Tibial nerve (tissue), 4 donors: ENCODE measurements around the gene TMEM82.

Source experiments
- EP300 ChIP-seq, 2 donors: sonication (generic); formaldehyde crosslinking; IDR thresholded peaks; one replicate each; pipeline ENCODE4 v1.6.1; 2017; ENCODE audit warnings: antibody characterized with exemption in 2 of 2, mild to moderate bottlenecking in 1 of 2
- TF ChIP-seq, protein P1 (sequence below), 5 experiments: fragments of 200-600 bp in 3 of 5; fragments of 450-650 bp in 2 of 5; sonication (generic) in 3 of 5; IDR thresholded peaks; one replicate each; pipeline ENCODE4 v1.5.1; 2016 to 2019; ENCODE audit warnings: antibody characterized with exemption in 5 of 5, mild to moderate bottlenecking in 3 of 5, moderate library complexity in 2 of 5

DNA sequence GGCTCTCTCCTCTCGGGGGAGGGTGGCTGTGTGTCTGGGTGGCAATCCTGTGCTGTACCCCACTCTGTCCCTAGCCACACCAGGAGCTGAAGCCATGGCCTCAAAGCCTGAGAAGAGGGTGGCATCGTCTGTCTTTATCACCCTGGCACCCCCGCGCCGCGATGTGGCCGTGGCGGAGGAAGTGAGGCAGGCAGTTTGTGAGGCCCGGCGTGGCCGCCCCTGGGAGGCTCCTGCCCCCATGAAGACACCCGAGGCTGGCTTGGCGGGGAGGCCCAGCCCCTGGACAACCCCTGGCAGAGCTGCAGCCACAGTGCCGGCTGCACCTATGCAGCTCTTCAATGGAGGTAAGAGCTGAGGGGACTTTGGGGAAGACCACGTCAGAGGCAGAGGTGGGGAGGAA, 22.6 kb downstream of the TMEM82 start:
- TF ChIP-seq EP300 (IDR thresholded peaks at IDR 0.05): no peak
- TF ChIP-seq, protein P1, sequence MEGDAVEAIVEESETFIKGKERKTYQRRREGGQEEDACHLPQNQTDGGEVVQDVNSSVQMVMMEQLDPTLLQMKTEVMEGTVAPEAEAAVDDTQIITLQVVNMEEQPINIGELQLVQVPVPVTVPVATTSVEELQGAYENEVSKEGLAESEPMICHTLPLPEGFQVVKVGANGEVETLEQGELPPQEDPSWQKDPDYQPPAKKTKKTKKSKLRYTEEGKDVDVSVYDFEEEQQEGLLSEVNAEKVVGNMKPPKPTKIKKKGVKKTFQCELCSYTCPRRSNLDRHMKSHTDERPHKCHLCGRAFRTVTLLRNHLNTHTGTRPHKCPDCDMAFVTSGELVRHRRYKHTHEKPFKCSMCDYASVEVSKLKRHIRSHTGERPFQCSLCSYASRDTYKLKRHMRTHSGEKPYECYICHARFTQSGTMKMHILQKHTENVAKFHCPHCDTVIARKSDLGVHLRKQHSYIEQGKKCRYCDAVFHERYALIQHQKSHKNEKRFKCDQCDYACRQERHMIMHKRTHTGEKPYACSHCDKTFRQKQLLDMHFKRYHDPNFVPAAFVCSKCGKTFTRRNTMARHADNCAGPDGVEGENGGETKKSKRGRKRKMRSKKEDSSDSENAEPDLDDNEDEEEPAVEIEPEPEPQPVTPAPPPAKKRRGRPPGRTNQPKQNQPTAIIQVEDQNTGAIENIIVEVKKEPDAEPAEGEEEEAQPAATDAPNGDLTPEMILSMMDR (IDR thresholded peaks at IDR 0.05): no peak
